Gastrocnemius medialis (tissue), 4 donors: ENCODE results near the gene SMARCD1.

ENCODE experiments used
- CTCF ChIP-seq, 5 experiments: fragments of 450-650 bp in 3 of 5; fragments of 200-600 bp in 2 of 5; sonication (generic) in 2 of 5; IDR thresholded peaks in 4 of 5; conservative IDR thresholded peaks in 1 of 5; 1 replicate in 4 of 5; 2 replicates in 1 of 5; pipeline ENCODE4 v1.5.1; 2016 to 2019; ENCODE audit warnings: antibody characterized with exemption in 5 of 5, mild to moderate bottlenecking in 3 of 5, moderate library complexity in 3 of 5
- POLR2A ChIP-seq, 2 donors: fragments of 450-650 bp; IDR thresholded peaks; one replicate each; pipeline ENCODE4 v1.6.1; 2017; ENCODE audit warnings: antibody characterized with exemption in 2 of 2, mild to moderate bottlenecking in 2 of 2, moderate library complexity in 2 of 2

DNA sequence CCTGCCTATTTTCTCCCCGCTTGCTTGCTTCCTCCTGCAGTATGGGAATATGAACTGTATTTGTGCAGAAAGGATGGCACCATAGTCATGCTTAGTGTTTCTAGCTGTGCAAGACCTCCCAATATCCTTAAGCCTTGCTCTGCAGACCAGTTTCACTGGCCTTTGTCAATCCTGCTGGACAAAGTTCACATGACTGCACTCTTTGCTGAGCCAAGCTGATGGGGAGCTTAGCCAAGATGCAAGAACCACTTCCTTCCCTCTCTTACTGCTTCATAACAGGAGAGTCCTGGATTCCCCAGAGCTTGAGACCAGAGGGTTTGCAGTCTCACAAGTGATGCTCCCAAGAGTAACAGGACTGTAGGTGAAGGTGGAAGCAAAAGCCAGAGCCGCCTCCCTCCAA, 24.0 kb upstream of the SMARCD1 start:
- TF ChIP-seq CTCF (IDR thresholded peaks at IDR 0.05 in 4 of 5, conservative IDR thresholded peaks at IDR 0.05 in 1 of 5) (no peak), POLR2A (IDR thresholded peaks at IDR 0.05) (no peak)
